ENCODE measurements around the gene OPN1LW. TPM values are rescaled to one million over a fixed set of nuclear protein-coding genes. Genes with fewer than 3 reads are reported as not detected.

OPN1LW gene
- total RNA-seq, 1 experiment from 2014 or later, result not detected

- ChIA-PET POLR2A (ENCODE audit: unreplicated experiment) (no interaction called here), CTCF (no interaction called here)
- Histone ChIP-seq H3K9ac (ENCODE audit: low read length) (no peak overlapping the region), H3F3A (ENCODE audit: low read length, unreplicated experiment) (no peaks in the 10 kb centered on the region), H3K9me3 (ENCODE audit: low read length) (no peaks in the 10 kb centered on the region), H2AFZ (ENCODE audit: low read length) (no peak overlapping the region), H3K27ac (ENCODE audit: low read length) (no peak overlapping the region), H3K79me2 (ENCODE audit: low read length) (no peaks in the 10 kb centered on the region), H3K9me2 (replicated peaks; ENCODE audit: low read length) (no peaks in the 10 kb centered on the region), H3K4me1 (ENCODE audit: insufficient read depth, low read length) (peaks cover 32% of the 10 kb centered on the region), H3K36me3 (ENCODE audit: low read depth, low read length) (no peaks in the 10 kb centered on the region), H3K4me2 (ENCODE audit: low read length) (no peak overlapping the region), H3K27me3 (ENCODE audit: low read length) (no peaks in the 10 kb centered on the region), H4K20me1 (ENCODE audit: low read length) (no peaks in the 10 kb centered on the region), H3K4me3 (ENCODE audit: low read length) (no peak overlapping the region)
- no TSS peak for BruUV-seq (replicated peaks)
- intact Hi-C loops (cut with micrococcal nuclease), result no loop called here
- no peak for TF ChIP-seq CTCF (conservative IDR thresholded peaks at IDR 0.05; ENCODE audit: low read depth, low read length)
- no peak for TF ChIP-seq EZH2phosphoT487 (IDR thresholded peaks at IDR 0.05; ENCODE audit: borderline replicate concordance, low read length)
- no peak for TF ChIP-seq EZH2 (IDR thresholded peaks at IDR 0.05; ENCODE audit: low read length, unreplicated experiment)
- DNase-seq (no peak), ATAC-seq (no peak)
Measured at GRCh38 chrX:154126101-154126500, 17.9 kb upstream of the OPN1LW start.

- no peaks in the 10 kb centered on the region for H4K20me1 ChIP-seq (ENCODE audit: low read length)
- H3K4me2 ChIP-seq (ENCODE audit: low read length), result no peak overlapping the region
- ATAC-seq, result no peak
- no peaks in the 10 kb centered on the region for H3K79me2 ChIP-seq (ENCODE audit: low read length)
- no peaks in the 10 kb centered on the region for H3K27me3 ChIP-seq (ENCODE audit: low read length)
- CTCF ChIA-PET, result no interaction called here
- TF ChIP-seq EZH2phosphoT487 (IDR thresholded peaks at IDR 0.05; ENCODE audit: borderline replicate concordance, low read length) (no peak), CTCF (conservative IDR thresholded peaks at IDR 0.05; ENCODE audit: low read depth, low read length) (no peak), EZH2 (IDR thresholded peaks at IDR 0.05; ENCODE audit: low read length, unreplicated experiment) (no peak)
- no peak overlapping the region for H3K27ac ChIP-seq (ENCODE audit: low read length)
- no peaks in the 10 kb centered on the region for H3K36me3 ChIP-seq (ENCODE audit: low read depth, low read length)
- no peaks in the 10 kb centered on the region for H3K9me3 ChIP-seq (ENCODE audit: low read length)
- peaks cover 10% of the 10 kb centered on the region for H3K4me1 ChIP-seq (ENCODE audit: insufficient read depth, low read length)
- intact Hi-C loops (cut with micrococcal nuclease), result no loop called here
- H3K9ac ChIP-seq (ENCODE audit: low read length), result no peak overlapping the region
- H3K4me3 ChIP-seq (ENCODE audit: low read length), result no peak overlapping the region
- H3F3A ChIP-seq (ENCODE audit: low read length, unreplicated experiment), result no peaks in the 10 kb centered on the region
- POLR2A ChIA-PET (ENCODE audit: unreplicated experiment), result no interaction called here
- DNase-seq, result no peak
- H2AFZ ChIP-seq (ENCODE audit: low read length), result no peak overlapping the region
- no peaks in the 10 kb centered on the region for H3K9me2 ChIP-seq (replicated peaks; ENCODE audit: low read length)
- no TSS peak for BruUV-seq (replicated peaks)
Measured at GRCh38 chrX:154131955-154132354, 12.1 kb upstream of the OPN1LW start.

GRCh38 chrX:154132366-154132765, 11.7 kb upstream of the OPN1LW start:
- ATAC-seq (no peak), DNase-seq (no peak)
- Histone ChIP-seq H3F3A (ENCODE audit: low read length, unreplicated experiment) (no peaks in the 10 kb centered on the region), H3K9me2 (replicated peaks; ENCODE audit: low read length) (no peaks in the 10 kb centered on the region), H3K27ac (ENCODE audit: low read length) (no peak overlapping the region), H3K79me2 (ENCODE audit: low read length) (no peaks in the 10 kb centered on the region), H3K4me3 (ENCODE audit: low read length) (no peak overlapping the region), H3K27me3 (ENCODE audit: low read length) (no peaks in the 10 kb centered on the region), H3K9me3 (ENCODE audit: low read length) (no peaks in the 10 kb centered on the region), H2AFZ (ENCODE audit: low read length) (no peak overlapping the region), H3K9ac (ENCODE audit: low read length) (no peak overlapping the region), H4K20me1 (ENCODE audit: low read length) (no peaks in the 10 kb centered on the region), H3K4me2 (ENCODE audit: low read length) (no peak overlapping the region), H3K36me3 (ENCODE audit: low read depth, low read length) (no peaks in the 10 kb centered on the region), H3K4me1 (ENCODE audit: insufficient read depth, low read length) (peaks cover 10% of the 10 kb centered on the region)
- ChIA-PET CTCF (no interaction called here), POLR2A (ENCODE audit: unreplicated experiment) (no interaction called here)
- BruUV-seq (replicated peaks), result no TSS peak
- TF ChIP-seq CTCF (conservative IDR thresholded peaks at IDR 0.05; ENCODE audit: low read depth, low read length) (no peak), EZH2 (IDR thresholded peaks at IDR 0.05; ENCODE audit: low read length, unreplicated experiment) (no peak), EZH2phosphoT487 (IDR thresholded peaks at IDR 0.05; ENCODE audit: borderline replicate concordance, low read length) (no peak)
- intact Hi-C loops (cut with micrococcal nuclease), result no loop called here

Data from PC-3 (cell line).